Measurements from ENCODE around the gene ROBO1. TPM values are rescaled to one million over a fixed set of nuclear protein-coding genes. Genes with fewer than 3 reads are reported as not detected.

The ROBO1 gene
- total RNA-seq, 1 donor from 2014 or later: 73.8 TPM

DNA sequence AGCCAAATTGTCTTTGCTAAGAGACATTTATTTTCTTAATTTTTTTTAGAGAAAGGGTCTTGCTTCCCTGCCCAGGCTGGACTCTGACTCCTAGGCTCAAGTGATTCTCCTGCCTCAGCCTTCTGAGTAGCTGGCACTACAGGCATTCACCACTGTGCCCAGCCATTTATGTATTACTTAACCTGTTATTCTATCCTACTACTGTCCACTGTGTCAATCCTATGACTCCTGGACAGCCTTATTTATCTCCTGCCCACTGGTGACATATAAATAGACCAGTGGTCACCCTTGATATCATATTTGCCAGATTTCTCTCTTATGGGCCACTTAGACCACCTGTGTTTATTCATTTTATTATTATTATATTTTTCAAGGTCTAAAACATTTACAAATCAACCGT, 161.4 kb downstream of the ROBO1 start:
- H3K9me3 Mint-ChIP-seq (ENCODE audit: unreplicated experiment): peaks cover 6% of the 10 kb centered on the region

DNA sequence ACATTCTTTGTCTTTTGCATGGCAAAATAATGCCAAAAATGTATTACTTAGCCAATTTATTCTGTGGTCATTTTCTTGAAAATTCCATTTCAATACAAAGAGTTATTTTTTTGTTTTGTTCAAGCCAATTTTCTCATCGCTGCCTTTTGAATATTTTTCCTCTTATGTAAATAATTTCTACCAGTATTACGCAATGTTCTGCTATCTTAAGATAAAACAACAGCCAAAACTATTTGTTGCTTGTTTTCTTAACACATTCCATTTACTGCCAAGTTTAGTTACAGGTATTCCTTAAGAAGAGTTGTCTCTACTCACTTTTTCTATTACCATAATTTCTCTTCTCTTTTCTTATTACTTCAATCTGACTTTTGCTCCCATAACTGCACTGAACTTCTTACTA, 163.1 kb downstream of the ROBO1 start:
- no peak overlapping the region for H3K4me3 Mint-ChIP-seq (ENCODE audit: unreplicated experiment)
- no peak for DNase-seq (ENCODE audit: extremely low spot score, unreplicated experiment)
- TF ChIP-seq, protein P1, sequence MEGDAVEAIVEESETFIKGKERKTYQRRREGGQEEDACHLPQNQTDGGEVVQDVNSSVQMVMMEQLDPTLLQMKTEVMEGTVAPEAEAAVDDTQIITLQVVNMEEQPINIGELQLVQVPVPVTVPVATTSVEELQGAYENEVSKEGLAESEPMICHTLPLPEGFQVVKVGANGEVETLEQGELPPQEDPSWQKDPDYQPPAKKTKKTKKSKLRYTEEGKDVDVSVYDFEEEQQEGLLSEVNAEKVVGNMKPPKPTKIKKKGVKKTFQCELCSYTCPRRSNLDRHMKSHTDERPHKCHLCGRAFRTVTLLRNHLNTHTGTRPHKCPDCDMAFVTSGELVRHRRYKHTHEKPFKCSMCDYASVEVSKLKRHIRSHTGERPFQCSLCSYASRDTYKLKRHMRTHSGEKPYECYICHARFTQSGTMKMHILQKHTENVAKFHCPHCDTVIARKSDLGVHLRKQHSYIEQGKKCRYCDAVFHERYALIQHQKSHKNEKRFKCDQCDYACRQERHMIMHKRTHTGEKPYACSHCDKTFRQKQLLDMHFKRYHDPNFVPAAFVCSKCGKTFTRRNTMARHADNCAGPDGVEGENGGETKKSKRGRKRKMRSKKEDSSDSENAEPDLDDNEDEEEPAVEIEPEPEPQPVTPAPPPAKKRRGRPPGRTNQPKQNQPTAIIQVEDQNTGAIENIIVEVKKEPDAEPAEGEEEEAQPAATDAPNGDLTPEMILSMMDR (IDR thresholded peaks at IDR 0.05): no peak
- H3K9me3 Mint-ChIP-seq (ENCODE audit: unreplicated experiment): peaks cover 3% of the 10 kb centered on the region
- peaks cover 4% of the 10 kb centered on the region for H3K36me3 Mint-ChIP-seq (ENCODE audit: unreplicated experiment)
- H3K27me3 Mint-ChIP-seq (ENCODE audit: unreplicated experiment): no peaks in the 10 kb centered on the region
- peak overlapping the region; percentile 54 for H3K27ac Mint-ChIP-seq (ENCODE audit: unreplicated experiment)
- H3K4me1 Mint-ChIP-seq (ENCODE audit: unreplicated experiment): peaks cover 51% of the 10 kb centered on the region

More for the DNA sequence above, 161.4 kb downstream of the ROBO1 start:
- no peak for DNase-seq (ENCODE audit: extremely low spot score, unreplicated experiment)
- Mint-ChIP-seq H3K4me1 (ENCODE audit: unreplicated experiment) (peaks cover 42% of the 10 kb centered on the region), H3K36me3 (ENCODE audit: unreplicated experiment) (peaks cover 1% of the 10 kb centered on the region), H3K27ac (ENCODE audit: unreplicated experiment) (no peak overlapping the region), H3K4me3 (ENCODE audit: unreplicated experiment) (no peak overlapping the region), H3K27me3 (ENCODE audit: unreplicated experiment) (no peaks in the 10 kb centered on the region)
- TF ChIP-seq, protein P1 (IDR thresholded peaks at IDR 0.05): no peak

DNA sequence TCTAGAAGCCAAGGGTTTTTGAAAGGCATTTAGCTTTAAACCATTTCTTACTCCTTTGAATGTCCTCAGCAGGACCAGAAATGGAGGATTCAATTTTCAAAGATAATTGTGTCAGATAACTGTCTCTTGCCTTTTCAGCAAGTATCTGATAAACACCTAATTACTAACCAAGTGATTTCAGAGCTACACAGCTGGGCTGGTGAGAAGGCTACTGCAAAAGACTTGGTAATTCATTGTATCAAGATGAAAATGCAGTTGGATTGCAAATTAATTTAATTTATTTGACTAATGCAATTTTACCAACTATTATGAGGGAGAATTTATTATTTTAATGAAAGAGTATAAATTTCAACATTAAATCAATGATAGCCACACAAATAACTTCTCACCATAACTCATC, 165.4 kb downstream of the ROBO1 start:
- H3K4me3 Mint-ChIP-seq (ENCODE audit: unreplicated experiment): no peak overlapping the region
- peaks cover 3% of the 10 kb centered on the region for H3K36me3 Mint-ChIP-seq (ENCODE audit: unreplicated experiment)
- H3K4me1 Mint-ChIP-seq (ENCODE audit: unreplicated experiment): peaks cover 46% of the 10 kb centered on the region
- H3K27ac Mint-ChIP-seq (ENCODE audit: unreplicated experiment): no peak overlapping the region
- no peaks in the 10 kb centered on the region for H3K27me3 Mint-ChIP-seq (ENCODE audit: unreplicated experiment)
- no peaks in the 10 kb centered on the region for H3K9me3 Mint-ChIP-seq (ENCODE audit: unreplicated experiment)
- TF ChIP-seq, protein P1 (IDR thresholded peaks at IDR 0.05): no peak
- DNase-seq (ENCODE audit: extremely low spot score, unreplicated experiment): no peak

DNA sequence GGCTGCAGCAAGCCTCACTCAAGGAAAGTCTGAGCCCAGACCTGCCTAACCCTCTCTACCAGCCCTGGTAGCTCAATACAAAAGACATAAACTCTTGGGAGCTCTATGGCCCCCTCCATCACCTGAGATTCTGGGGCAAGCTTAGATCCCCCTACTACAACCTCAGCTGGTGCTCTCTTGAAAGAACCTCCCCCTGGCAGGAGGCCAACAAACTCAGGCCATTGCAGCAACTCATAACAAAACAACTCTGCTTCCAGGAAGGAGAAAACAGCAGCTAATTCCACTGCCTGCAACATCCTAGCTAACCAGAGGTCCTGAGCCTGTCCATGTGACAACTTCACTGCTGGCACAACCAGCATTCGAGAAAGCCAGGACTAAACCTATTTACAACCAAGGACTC, 169.2 kb downstream of the ROBO1 start:
- Mint-ChIP-seq H3K27ac (ENCODE audit: unreplicated experiment) (no peak overlapping the region), H3K36me3 (ENCODE audit: unreplicated experiment) (peaks cover 3% of the 10 kb centered on the region), H3K9me3 (ENCODE audit: unreplicated experiment) (no peaks in the 10 kb centered on the region), H3K4me1 (ENCODE audit: unreplicated experiment) (peaks cover 26% of the 10 kb centered on the region), H3K4me3 (ENCODE audit: unreplicated experiment) (no peak overlapping the region), H3K27me3 (ENCODE audit: unreplicated experiment) (no peaks in the 10 kb centered on the region)
- no peak for DNase-seq (ENCODE audit: extremely low spot score, unreplicated experiment)
- TF ChIP-seq, protein P1 (IDR thresholded peaks at IDR 0.05): no peak

DNA sequence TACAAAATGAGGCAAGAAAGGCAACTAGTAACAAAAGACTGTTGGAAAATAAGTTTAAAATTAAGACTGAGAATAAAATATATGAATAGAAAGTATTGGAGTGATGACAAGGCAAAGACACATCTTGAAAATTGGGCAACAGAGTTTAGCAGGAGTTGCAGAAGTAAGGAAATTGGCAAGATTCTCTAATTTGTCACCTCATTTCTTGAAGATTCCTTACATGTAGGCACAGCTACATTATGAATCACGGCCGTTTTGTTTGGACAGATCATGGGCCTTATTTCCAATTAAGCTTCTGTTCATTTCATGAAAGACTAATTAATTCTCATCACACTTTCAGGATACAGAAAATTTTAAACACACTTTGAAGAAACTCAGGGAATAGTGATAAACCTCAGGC, 170.1 kb downstream of the ROBO1 start:
- H3K4me3 Mint-ChIP-seq (ENCODE audit: unreplicated experiment): no peak overlapping the region
- H3K27ac Mint-ChIP-seq (ENCODE audit: unreplicated experiment): no peak overlapping the region
- peaks cover 19% of the 10 kb centered on the region for H3K4me1 Mint-ChIP-seq (ENCODE audit: unreplicated experiment)
- no peak for DNase-seq (ENCODE audit: extremely low spot score, unreplicated experiment)
- TF ChIP-seq, protein P1 (IDR thresholded peaks at IDR 0.05): no peak
- no peaks in the 10 kb centered on the region for H3K27me3 Mint-ChIP-seq (ENCODE audit: unreplicated experiment)
- H3K36me3 Mint-ChIP-seq (ENCODE audit: unreplicated experiment): peaks cover 3% of the 10 kb centered on the region
- no peaks in the 10 kb centered on the region for H3K9me3 Mint-ChIP-seq (ENCODE audit: unreplicated experiment)

Measured in osteocyte (in vitro differentiated cells).